ENCODE results near the gene PAAF1.
A peak's percentile ranks its signal among the peaks of the same experiment; 100 is the strongest.
"Not testable (repeated sequence)": the region's sequence is repeated elsewhere in the genome, so short reads cannot be mapped to it uniquely, and the experiment has no call there.

The PAAF1 gene

GRCh38 chr11:73876424-73877310 lies at the start of gene PAAF1, which contains the start of gene COA4:
TSS of gene PAAF1 (plus strand) at chr11:73876999. CDS start at chr11:73877022, 23 bp downstream.
TSS of gene COA4 (minus strand) at chr11:73876846. CDS start at chr11:73873378, 3,468 bp downstream.
- peak; percentile 94 for DNase-seq (ENCODE audit: low spot score)

GRCh38 chr11:73830261-73830660 lies 46.5 kb upstream of the PAAF1 start:
- DNase-seq (ENCODE audit: low spot score): no peak

GRCh38 chr11:73833067-73833466 lies 43.7 kb upstream of the PAAF1 start:
- no peak for DNase-seq (ENCODE audit: low spot score)

- DNase-seq (ENCODE audit: low spot score): no peak
These were observed 38.2 kb upstream of the PAAF1 start for GRCh38 chr11:73838443-73839122.

GRCh38 chr11:73839123-73839457 lies 37.7 kb upstream of the PAAF1 start:
- DNase-seq (ENCODE audit: low spot score): no peak

GRCh38 chr11:73851046-73851764 lies 25.6 kb upstream of the PAAF1 start:
- no peak for DNase-seq (ENCODE audit: low spot score)

GRCh38 chr11:73852049-73852448 lies 24.8 kb upstream of the PAAF1 start:
- no peak for DNase-seq (ENCODE audit: low spot score)

GRCh38 chr11:73854680-73855079 lies 22.1 kb upstream of the PAAF1 start:
- DNase-seq (ENCODE audit: low spot score): no peak

GRCh38 chr11:73856031-73856567 lies 20.7 kb upstream of the PAAF1 start:
- no peak for DNase-seq (ENCODE audit: low spot score)

GRCh38 chr11:73859671-73860070 lies 17.1 kb upstream of the PAAF1 start:
- DNase-seq (ENCODE audit: low spot score): no peak

- no peak for DNase-seq (ENCODE audit: low spot score)
These were observed 16.6 kb upstream of the PAAF1 start for GRCh38 chr11:73860202-73860601.

GRCh38 chr11:73862986-73863385 lies 13.8 kb upstream of the PAAF1 start:
- DNase-seq (ENCODE audit: low spot score): no peak

GRCh38 chr11:73866095-73866579 lies 10.7 kb upstream of the PAAF1 start:
- DNase-seq (ENCODE audit: low spot score): no peak

GRCh38 chr11:73866586-73866996 lies 10.2 kb upstream of the PAAF1 start:
- no peak for DNase-seq (ENCODE audit: low spot score)

- DNase-seq (ENCODE audit: low spot score): no peak
These were observed 7.4 kb upstream of the PAAF1 start for GRCh38 chr11:73869332-73869949.

- DNase-seq (ENCODE audit: low spot score): no peak
These were observed 6.5 kb upstream of the PAAF1 start for GRCh38 chr11:73870261-73870660.

- DNase-seq (ENCODE audit: low spot score): no peak
These were observed 3.9 kb upstream of the PAAF1 start for GRCh38 chr11:73872749-73873357.

- DNase-seq (ENCODE audit: low spot score): no peak
These were observed 1.4 kb upstream of the PAAF1 start for GRCh38 chr11:73875380-73875779.

GRCh38 chr11:73875840-73876239 lies 959 bp upstream of the PAAF1 start:
- no peak for DNase-seq (ENCODE audit: low spot score)

GRCh38 chr11:73878771-73879170 lies 2.0 kb downstream of the PAAF1 start:
- DNase-seq (ENCODE audit: low spot score): no peak

GRCh38 chr11:73880449-73880848 lies 3.6 kb downstream of the PAAF1 start:
- DNase-seq (ENCODE audit: low spot score): not testable (repeated sequence)

All from HuH-7 (cell line).